Lower leg skin (tissue), 4 donors: ENCODE measurements around the gene NR5A2. TPM values are rescaled to one million over a fixed set of nuclear protein-coding genes. Genes with fewer than 3 reads are reported as not detected.

ENCODE experiments used
- DNase-seq, 2 donors: peaks; one replicate each; pipeline ENCODE4 v3.0.0-alpha.2; 2019; ENCODE audit warnings: low spot score in 2 of 2
- H3K4me3 ChIP-seq: fragments of 200-600 bp; sonication (generic); 2 replicates; pipeline ENCODE4 v1.5.1; 2017; ENCODE audit warnings: mild to moderate bottlenecking, low read depth; ENCODE audit not compliant: poor library complexity, severe bottlenecking
- POLR2A ChIP-seq, 2 donors: fragments of 450-650 bp; IDR thresholded peaks; one replicate each; pipeline ENCODE4 v1.6.1; 2016 to 2017; ENCODE audit warnings: antibody characterized with exemption in 2 of 2, mild to moderate bottlenecking in 1 of 2, moderate library complexity in 1 of 2
- WGBS, 2 donors: methylation state at CpG; one replicate each; pipeline ENCODE4 v1.1.5; 2018; 5-methylcytosine and 5-hydroxymethylcytosine counted together
- intact Hi-C: fragments of 100-400 bp; cut with DNase I; formaldehyde crosslinking; loops from one replicate; pipeline ENCODE4 v1.15.0; 2023; ENCODE audit warnings: low total_unique reads
- total RNA-seq, 4 donors: library from RNA; depleted of rRNA; stranded (reverse); fragments of >200 nt; gene quantifications; one replicate each; pipeline ENCODE4 v1.1.0, GENCODE V29; 2016
- TF ChIP-seq, protein P1 (sequence below), 3 donors: fragments of 450-650 bp; IDR thresholded peaks; one replicate each; pipeline ENCODE4 v1.5.1; 2016; ENCODE audit warnings: antibody characterized with exemption in 3 of 3, mild to moderate bottlenecking in 3 of 3, moderate library complexity in 2 of 3

Gene NR5A2
- total RNA-seq, 4 donors from 2014 or later, result 0.59 to 2.4 (median 1.2) TPM

- TF ChIP-seq, protein P1, sequence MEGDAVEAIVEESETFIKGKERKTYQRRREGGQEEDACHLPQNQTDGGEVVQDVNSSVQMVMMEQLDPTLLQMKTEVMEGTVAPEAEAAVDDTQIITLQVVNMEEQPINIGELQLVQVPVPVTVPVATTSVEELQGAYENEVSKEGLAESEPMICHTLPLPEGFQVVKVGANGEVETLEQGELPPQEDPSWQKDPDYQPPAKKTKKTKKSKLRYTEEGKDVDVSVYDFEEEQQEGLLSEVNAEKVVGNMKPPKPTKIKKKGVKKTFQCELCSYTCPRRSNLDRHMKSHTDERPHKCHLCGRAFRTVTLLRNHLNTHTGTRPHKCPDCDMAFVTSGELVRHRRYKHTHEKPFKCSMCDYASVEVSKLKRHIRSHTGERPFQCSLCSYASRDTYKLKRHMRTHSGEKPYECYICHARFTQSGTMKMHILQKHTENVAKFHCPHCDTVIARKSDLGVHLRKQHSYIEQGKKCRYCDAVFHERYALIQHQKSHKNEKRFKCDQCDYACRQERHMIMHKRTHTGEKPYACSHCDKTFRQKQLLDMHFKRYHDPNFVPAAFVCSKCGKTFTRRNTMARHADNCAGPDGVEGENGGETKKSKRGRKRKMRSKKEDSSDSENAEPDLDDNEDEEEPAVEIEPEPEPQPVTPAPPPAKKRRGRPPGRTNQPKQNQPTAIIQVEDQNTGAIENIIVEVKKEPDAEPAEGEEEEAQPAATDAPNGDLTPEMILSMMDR (IDR thresholded peaks at IDR 0.05), result no peak
- TF ChIP-seq POLR2A (IDR thresholded peaks at IDR 0.05), result no peak
- no peak overlapping the region for H3K4me3 ChIP-seq
- DNase-seq, result no peak
- intact Hi-C loops, result no loop called here
Measured at GRCh38 chr1:200121421-200121820, 93.9 kb downstream of the NR5A2 start.

GRCh38 chr1:200124309-200124708 lies 96.8 kb downstream of the NR5A2 start:
- no peak for TF ChIP-seq POLR2A (IDR thresholded peaks at IDR 0.05)
- TF ChIP-seq, protein P1 (IDR thresholded peaks at IDR 0.05), result no peak
- WGBS, 2 donors, result 68 to 83% methylated on average over 1 of the region's 1 CpG
- no peak for DNase-seq
- intact Hi-C loops, result no loop called here
- H3K4me3 ChIP-seq, result no peak overlapping the region

DNA sequence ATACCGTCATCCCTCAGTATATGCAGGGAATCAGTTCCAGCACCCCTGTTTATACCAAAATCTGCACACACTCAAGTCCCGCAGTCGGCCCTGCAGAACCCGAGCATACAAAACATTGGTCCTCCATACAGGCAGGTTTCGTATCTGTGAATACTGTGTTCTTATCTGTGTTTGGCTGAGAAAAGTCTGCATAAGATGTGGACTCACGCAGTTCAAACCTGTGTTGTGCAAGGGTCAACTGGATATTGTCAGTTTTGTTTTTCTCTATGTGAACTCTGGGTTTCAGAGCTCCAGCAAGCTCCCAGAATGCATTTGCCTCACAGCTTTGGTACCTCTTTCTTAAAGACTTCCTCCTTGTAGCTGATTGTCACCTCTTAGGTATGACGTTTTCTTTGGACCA lies 100.6 kb downstream of the NR5A2 start:
- intact Hi-C loops, result no loop called here
- 87 to 89% methylated on average over 7 of the region's 7 CpGs for WGBS, 2 donors

GRCh38 chr1:200128944-200129879 lies 101.7 kb downstream of the NR5A2 start:
- intact Hi-C loops, result no loop called here
- WGBS, 2 donors, result 20 to 35% methylated on average over 5 of the region's 5 CpGs
- H3K4me3 ChIP-seq, result no peak overlapping the region
- no peak for TF ChIP-seq POLR2A (IDR thresholded peaks at IDR 0.05)
- TF ChIP-seq, protein P1 (IDR thresholded peaks at IDR 0.05), result no peak
- DNase-seq, result no peak

More for the DNA sequence above, 100.6 kb downstream of the NR5A2 start:
- DNase-seq, result no peak
- H3K4me3 ChIP-seq, result no peak overlapping the region
- TF ChIP-seq, protein P1 (IDR thresholded peaks at IDR 0.05), result no peak
- no peak for TF ChIP-seq POLR2A (IDR thresholded peaks at IDR 0.05)

- no peak for DNase-seq
- TF ChIP-seq, protein P1 (IDR thresholded peaks at IDR 0.05), result no peak
- no peak for TF ChIP-seq POLR2A (IDR thresholded peaks at IDR 0.05)
- H3K4me3 ChIP-seq, result no peak overlapping the region
- intact Hi-C loops, result no loop called here
- 80 to 90% methylated on average over 1 of the region's 1 CpG for WGBS, 2 donors
Measured at GRCh38 chr1:200130552-200130951, 103.0 kb downstream of the NR5A2 start.
